HCT116 (cell line): ENCODE measurements around the gene RPS6KC1. TPM values are rescaled to one million over a fixed set of nuclear protein-coding genes. Genes with fewer than 3 reads are reported as not detected.

Experiments used
- total RNA-seq: library from RNA; stranded (reverse); gene quantifications from one replicate; pipeline ENCODE4 v1.2.1, GENCODE V29; 2021; ENCODE audit not compliant: unreplicated experiment

The RPS6KC1 gene
- total RNA-seq, 1 experiment from 2014 or later: 15.9 TPM

Other genes with a start within 250 kb of the RPS6KC1 start
- not detected for gene SPATA45, start 203.6 kb upstream of the RPS6KC1 start, total RNA-seq
- 19.0 TPM for gene FLVCR1, start 193.0 kb upstream of the RPS6KC1 start, total RNA-seq
- 5.7 TPM for gene VASH2, start 100.7 kb upstream of the RPS6KC1 start, total RNA-seq
- gene ANGEL2, start 35.4 kb upstream of the RPS6KC1 start, total RNA-seq: 25.5 TPM